NT2/D1 (cell line): ENCODE data around the gene ADGB.
"Not testable (repeated sequence)": the region's sequence is repeated elsewhere in the genome, so short reads cannot be mapped to it uniquely, and the experiment has no call there.

Source experiments
- DNase-seq: peaks from one replicate; pipeline ENCODE4 v3.0.0-alpha.2; 2011; ENCODE audit warnings: low read depth, low spot score
- H3K27me3 ChIP-seq: 2 replicates; pipeline ENCODE4 v1.6.0; 2011; ENCODE audit warnings: mild to moderate bottlenecking; ENCODE audit not compliant: insufficient read length, insufficient read depth
- H3K36me3 ChIP-seq: 2 replicates; pipeline ENCODE4 v1.6.1; 2011; ENCODE audit warnings: mild to moderate bottlenecking, low read length, mixed read lengths; ENCODE audit not compliant: insufficient read depth, insufficient read length
- H3K4me1 ChIP-seq: 2 replicates; pipeline ENCODE4 v1.5.1; 2011; ENCODE audit not compliant: insufficient read depth, insufficient read length
- H3K4me3 ChIP-seq: 2 replicates; pipeline ENCODE4 v1.5.1; 2011; ENCODE audit warnings: low read depth; ENCODE audit not compliant: insufficient read length
- H3K9ac ChIP-seq: 2 replicates; pipeline ENCODE4 v1.6.0; 2011; ENCODE audit warnings: low read depth; ENCODE audit not compliant: insufficient read length
- H3K9me3 ChIP-seq: 2 replicates; pipeline ENCODE4 v1.5.1; 2011; ENCODE audit warnings: mild to moderate bottlenecking, low read length; ENCODE audit not compliant: insufficient read depth
- SUZ12 ChIP-seq: IDR thresholded peaks from 2 replicates; pipeline ENCODE4 v1.6.1; 2011; ENCODE audit not compliant: insufficient read length, insufficient read depth; ENCODE audit errors: extremely low read depth
- YY1 ChIP-seq: IDR thresholded peaks from 2 replicates; pipeline ENCODE4 v1.6.1; 2011; ENCODE audit not compliant: insufficient read length, insufficient read depth
- ZNF274 ChIP-seq: IDR thresholded peaks from 2 replicates; pipeline ENCODE4 v1.6.1; 2011; ENCODE audit warnings: mild to moderate bottlenecking, low read depth, low read length

Gene ADGB

GRCh38 chr6:146805546-146806325 lies 207.0 kb downstream of the ADGB start:
- Histone ChIP-seq H3K27me3 (no peaks in the 10 kb centered on the region), H3K36me3 (no peaks in the 10 kb centered on the region), H3K9me3 (no peaks in the 10 kb centered on the region), H3K9ac (no peak overlapping the region), H3K4me1 (no peaks in the 10 kb centered on the region), H3K4me3 (no peak overlapping the region)
- no peak for DNase-seq
- TF ChIP-seq YY1 (no peak), ZNF274 (no peak), SUZ12 (no peak)

GRCh38 chr6:146809014-146809413 lies 210.2 kb downstream of the ADGB start:
- H3K27me3 ChIP-seq, H3K9me3 ChIP-seq, H3K9ac ChIP-seq, DNase-seq, H3K36me3 ChIP-seq, H3K4me3 ChIP-seq, H3K4me1 ChIP-seq: not testable (repeated sequence)

DNA sequence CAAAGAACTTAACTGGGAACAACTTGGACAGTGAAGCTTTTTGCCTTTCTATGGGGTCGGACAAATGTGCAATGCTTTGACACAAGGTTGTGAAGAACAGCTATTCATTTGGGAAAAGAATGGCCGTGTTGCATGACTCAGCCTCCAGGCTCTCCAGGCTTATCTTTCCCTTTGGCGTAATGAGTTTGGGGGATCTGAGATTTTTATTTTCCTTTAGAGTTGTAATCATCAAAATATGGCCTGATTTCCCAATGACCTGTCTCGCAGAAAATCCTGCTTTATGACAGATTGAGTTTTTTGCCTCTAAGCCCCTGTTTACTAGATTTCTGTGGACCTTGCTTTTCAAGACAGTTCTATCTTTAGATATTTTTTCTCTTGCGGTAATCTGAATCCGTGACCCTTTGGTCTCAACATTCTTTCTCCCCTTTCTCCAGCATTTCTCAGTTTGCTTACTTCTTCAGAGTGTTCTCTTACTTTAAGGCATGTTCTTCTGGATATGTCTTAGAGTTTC lies 214.1 kb downstream of the ADGB start:
- H3K9me3 ChIP-seq, H3K4me1 ChIP-seq, H3K9ac ChIP-seq, H3K36me3 ChIP-seq, H3K27me3 ChIP-seq, H3K4me3 ChIP-seq, DNase-seq: not testable (repeated sequence)

DNA sequence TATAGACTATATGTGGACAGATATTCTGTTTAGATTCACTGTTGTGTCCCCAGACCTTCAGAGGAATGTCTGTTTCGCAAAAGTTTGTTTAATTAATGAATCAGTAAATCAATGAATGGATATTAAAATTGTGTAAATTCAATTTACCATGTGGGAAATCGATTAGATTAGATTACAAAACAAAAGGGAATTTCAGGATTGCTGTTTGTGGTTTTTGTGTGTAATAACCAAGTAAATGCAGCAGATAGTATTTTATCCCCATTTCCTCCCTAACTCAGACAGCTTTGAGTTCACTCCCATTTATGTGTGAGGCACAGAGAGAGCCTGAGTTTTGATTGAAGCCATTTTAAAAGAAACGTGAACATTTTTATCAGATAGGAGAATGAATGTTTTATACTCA lies 214.8 kb downstream of the ADGB start:
- no peak for DNase-seq
- no peaks in the 10 kb centered on the region for H3K27me3 ChIP-seq
- no peak overlapping the region for H3K4me3 ChIP-seq

DNA sequence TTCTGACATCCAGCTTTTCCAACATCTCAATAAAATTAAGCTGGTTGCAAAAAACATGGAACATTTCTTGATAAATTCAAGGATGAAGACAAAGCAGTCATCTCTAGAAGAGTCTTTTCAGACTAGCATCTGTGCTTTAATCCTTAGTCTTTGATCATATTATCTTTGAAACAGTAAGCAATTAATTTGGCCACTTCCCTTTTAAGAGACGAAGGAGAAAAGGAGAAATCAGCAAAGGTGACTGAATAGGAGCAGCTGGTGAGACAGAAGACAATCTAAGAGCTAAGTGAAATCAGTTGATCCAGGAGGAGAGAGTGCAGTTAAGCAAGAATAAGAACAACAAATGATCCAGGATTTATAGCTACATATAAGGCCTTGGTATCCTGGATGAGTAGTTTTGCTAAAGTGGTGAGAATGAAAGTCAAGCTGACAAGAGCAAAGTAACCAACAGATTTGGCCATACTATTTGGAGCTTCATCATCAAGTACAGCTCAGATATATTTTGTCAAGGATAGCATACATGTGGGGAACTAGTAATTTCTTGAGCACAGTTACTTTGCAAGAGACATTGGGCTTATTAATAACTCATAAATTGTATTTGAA lies 215.5 kb downstream of the ADGB start:
- Histone ChIP-seq H3K4me1 (no peaks in the 10 kb centered on the region), H3K27me3 (no peaks in the 10 kb centered on the region), H3K36me3 (no peaks in the 10 kb centered on the region), H3K4me3 (no peak overlapping the region), H3K9ac (no peak overlapping the region), H3K9me3 (no peaks in the 10 kb centered on the region)
- TF ChIP-seq ZNF274, result no peak
- TF ChIP-seq SUZ12, result no peak
- TF ChIP-seq YY1, result no peak
- DNase-seq, result no peak

More for the DNA sequence above, 214.8 kb downstream of the ADGB start:
- Histone ChIP-seq H3K36me3 (no peaks in the 10 kb centered on the region), H3K9ac (no peak overlapping the region), H3K9me3 (no peaks in the 10 kb centered on the region), H3K4me1 (no peaks in the 10 kb centered on the region)
- TF ChIP-seq ZNF274 (no peak), YY1 (no peak), SUZ12 (no peak)

DNA sequence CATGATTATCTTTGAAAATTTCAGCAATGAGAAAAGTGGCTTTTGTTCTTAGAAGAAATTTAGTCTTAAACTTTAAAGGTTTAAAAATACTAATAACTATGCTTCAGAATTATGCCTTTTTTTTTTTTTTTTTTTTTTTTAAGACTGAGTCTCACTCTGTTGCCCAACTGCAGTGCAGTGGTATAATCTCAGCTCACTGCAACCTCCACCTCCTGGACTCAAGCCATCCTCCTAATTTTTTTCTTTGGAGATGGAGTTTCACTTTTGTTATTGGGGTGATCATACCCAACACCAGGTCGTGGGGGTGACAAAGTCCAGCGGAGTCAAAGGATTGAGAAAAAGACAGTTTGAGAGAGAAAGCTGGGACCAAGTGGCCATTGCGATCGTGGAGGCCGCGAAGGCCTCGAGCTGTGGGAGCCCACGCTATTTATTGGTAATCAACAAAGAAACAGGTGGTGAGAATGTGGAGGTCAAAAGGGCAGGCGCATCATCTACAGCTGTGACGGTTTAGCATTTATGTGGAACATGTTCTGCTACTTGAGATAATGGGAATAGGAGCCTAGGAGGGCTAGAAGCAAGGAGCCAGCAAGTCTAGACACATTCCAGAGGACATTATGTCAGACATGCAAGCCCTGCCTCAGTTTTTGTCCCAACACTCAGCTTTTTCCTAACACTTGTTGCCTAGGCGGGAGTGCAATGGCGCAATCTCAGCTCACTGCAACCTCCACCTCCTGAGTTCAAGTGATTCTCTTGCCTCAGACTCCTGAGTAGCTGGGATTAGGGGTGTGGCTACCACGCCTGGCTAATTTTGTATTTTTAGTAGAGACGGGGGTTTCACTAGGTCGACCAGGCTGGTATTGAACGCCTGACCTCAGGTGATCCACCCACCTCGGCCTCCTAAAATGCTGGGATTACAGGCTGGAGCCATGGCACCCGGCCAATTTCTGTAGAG lies 217.0 kb downstream of the ADGB start:
- not testable (repeated sequence) for H3K4me1 ChIP-seq, H3K9me3 ChIP-seq, H3K9ac ChIP-seq, DNase-seq, H3K27me3 ChIP-seq, H3K36me3 ChIP-seq, H3K4me3 ChIP-seq

DNA sequence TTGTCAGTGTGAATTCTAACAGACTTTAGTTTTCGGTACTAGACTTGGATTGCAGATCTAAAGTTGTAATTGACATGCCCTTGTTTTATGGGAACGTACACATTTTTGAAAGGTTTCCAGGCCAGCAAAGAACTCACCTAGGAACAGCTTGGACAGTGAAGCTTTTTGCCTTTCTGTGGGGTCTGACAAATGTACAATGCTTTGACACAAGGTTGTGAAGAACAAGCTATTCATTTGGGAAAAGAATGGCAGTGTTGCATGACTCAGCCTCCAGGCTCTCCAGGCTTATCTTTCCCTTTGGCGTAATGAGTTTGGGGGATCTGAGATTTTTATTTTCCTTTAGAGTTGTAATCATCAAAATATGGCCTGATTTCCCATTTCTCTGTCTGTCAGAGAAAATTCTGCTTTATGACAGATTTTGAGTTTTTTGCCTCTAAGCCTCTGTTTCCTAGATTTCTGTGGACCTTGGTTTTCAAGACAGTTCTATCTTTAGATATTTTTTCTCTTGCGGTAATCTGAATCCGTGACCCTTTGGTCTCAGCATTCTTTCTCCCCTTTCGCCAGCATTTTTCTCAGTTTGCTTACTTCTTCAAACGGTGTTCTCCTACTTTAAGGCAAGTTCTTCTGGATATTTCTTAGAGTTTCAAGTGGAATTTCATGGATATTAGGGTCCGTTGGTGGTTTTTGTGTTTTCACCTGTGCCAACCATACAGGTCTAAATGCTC lies 221.0 kb downstream of the ADGB start:
- Histone ChIP-seq H3K4me1 (no peaks in the 10 kb centered on the region), H3K4me3 (no peak overlapping the region), H3K27me3 (no peaks in the 10 kb centered on the region), H3K9me3 (no peaks in the 10 kb centered on the region), H3K9ac (no peak overlapping the region), H3K36me3 (no peaks in the 10 kb centered on the region)
- TF ChIP-seq SUZ12 (no peak), YY1 (no peak), ZNF274 (no peak)
- DNase-seq, result no peak
